IMR-90 (cell line): ENCODE data around the gene APOB. TPM values are rescaled to one million over a fixed set of nuclear protein-coding genes. Genes with fewer than 3 reads are reported as not detected.

Experiments
- ATAC-seq: fragments of 200-7000 bp; cut with Tn5 transposase; 2 replicates; pipeline ENCODE4 v1.9.1; 2020; ENCODE audit warnings: low read depth, mild to moderate bottlenecking, moderate library complexity
- BruUV-seq: library from RNA; stranded (reverse); fragments of 400-500 nt; replicated peaks from 2 replicates; lab custom pipeline; 2021; lab: Mats Ljungman, UMichigan
- CTCF ChIA-PET: fragments of 300-600 bp; formaldehyde crosslinking; extraction: SDS; loops from one replicate; lab custom pipeline; 2021; ENCODE audit warnings: antibody characterized with exemption; lab: Yijun Ruan, JAX
- POLR2A ChIA-PET: fragments of 300-600 bp; sonication (Branson Sonifier 250); formaldehyde crosslinking; loops from one replicate; lab custom pipeline; 2022; ENCODE audit warnings: antibody characterized with exemption; ENCODE audit not compliant: unreplicated experiment; lab: Charles Lee
- DNase-seq: peaks from one replicate; pipeline ENCODE4 v3.0.0; 2013
- H2AFZ ChIP-seq: replicated peaks from 2 replicates; pipeline ENCODE3; 2013; ENCODE audit warnings: low read length, mild to moderate bottlenecking; ENCODE audit not compliant: poor library complexity
- H2AK5ac ChIP-seq: 2 replicates; pipeline ENCODE4 v1.6.1; 2013; ENCODE audit warnings: low read depth, low read length, inconsistent platforms
- H2AK9ac ChIP-seq: replicated peaks from 2 replicates; pipeline ENCODE3; 2013; ENCODE audit warnings: mild to moderate bottlenecking, low read depth, low read length, moderate library complexity; ENCODE audit not compliant: poor library complexity
- H2BK120ac ChIP-seq: 2 replicates; pipeline ENCODE4 v1.6.1; 2013; ENCODE audit warnings: low read depth, low read length, inconsistent platforms
- H2BK15ac ChIP-seq: 3 replicates; pipeline ENCODE4 v1.6.1; 2013; ENCODE audit warnings: low read depth, low read length, inconsistent platforms
- H2BK20ac ChIP-seq: 2 replicates; pipeline ENCODE4 v1.6.1; 2013; ENCODE audit warnings: low read depth, mild to moderate bottlenecking, inconsistent platforms, low read length, moderate library complexity
- H2BK5ac ChIP-seq: 2 replicates; pipeline ENCODE4 v1.6.1; 2013; ENCODE audit warnings: mild to moderate bottlenecking, low read depth, low read length, inconsistent platforms; ENCODE audit not compliant: poor library complexity, severe bottlenecking
- H3K14ac ChIP-seq: replicated peaks from 2 replicates; pipeline ENCODE4 v1.6.1; 2013; ENCODE audit warnings: low read depth, low read length, inconsistent platforms
- H3K18ac ChIP-seq: 2 replicates; pipeline ENCODE4 v1.6.1; 2013; ENCODE audit warnings: low read depth, low read length, control low read depth
- H3K23ac ChIP-seq: 2 replicates; pipeline ENCODE4 v1.6.1; 2013; ENCODE audit warnings: low read depth, low read length, inconsistent platforms
- H3K27ac ChIP-seq: 2 replicates; pipeline ENCODE4 v1.5.1; 2013; ENCODE audit warnings: mild to moderate bottlenecking, control low read depth, low read length; ENCODE audit not compliant: insufficient read depth
- H3K27me3 ChIP-seq: 2 replicates; pipeline ENCODE4 v1.6.1; 2013; ENCODE audit warnings: low read length; ENCODE audit not compliant: control insufficient read depth, insufficient read depth
- H3K36me3 ChIP-seq: 2 replicates; pipeline ENCODE4 v1.6.1; 2013; ENCODE audit warnings: low read length, mixed read lengths; ENCODE audit not compliant: control insufficient read depth, insufficient read depth
- H3K4ac ChIP-seq: 2 replicates; pipeline ENCODE4 v1.6.1; 2013; ENCODE audit warnings: low read depth, low read length, inconsistent platforms
- H3K4me1 ChIP-seq: 2 replicates; pipeline ENCODE4 v1.6.1; 2013; ENCODE audit warnings: low read length, mixed read lengths; ENCODE audit not compliant: control insufficient read depth, insufficient read depth
- H3K4me2 ChIP-seq: 2 replicates; pipeline ENCODE4 v1.6.1; 2013; ENCODE audit warnings: low read depth, mild to moderate bottlenecking, control low read depth, low read length, moderate library complexity
- H3K4me3 ChIP-seq: 2 replicates; pipeline ENCODE4 v1.5.1; 2013; ENCODE audit warnings: low read depth, mild to moderate bottlenecking, control low read depth, low read length, moderate library complexity; ENCODE audit not compliant: insufficient read depth
- H3K56ac ChIP-seq: 2 replicates; pipeline ENCODE4 v1.6.1; 2013; ENCODE audit warnings: low read length, inconsistent platforms; ENCODE audit not compliant: insufficient read depth; ENCODE audit errors: extremely low read depth
- H3K79me1 ChIP-seq, 2 experiments: 2 replicates each; pipeline ENCODE4 v1.6.1; 2013; ENCODE audit warnings: low read length in 2 of 2, inconsistent platforms in 1 of 2, low read depth in 1 of 2
- H3K9ac ChIP-seq: 2 replicates; pipeline ENCODE4 v1.6.1; 2013; ENCODE audit warnings: low read depth, low read length, control low read depth
- H3K9me1 ChIP-seq: 2 replicates; pipeline ENCODE4 v1.6.1; 2013; ENCODE audit warnings: low read length, inconsistent platforms; ENCODE audit not compliant: insufficient read depth
- H3K9me3 ChIP-seq: 2 replicates; pipeline ENCODE4 v1.6.1; 2013; ENCODE audit warnings: low read length; ENCODE audit not compliant: control insufficient read depth, insufficient read depth
- H4K20me1 ChIP-seq: 2 replicates; pipeline ENCODE4 v1.6.1; 2013; ENCODE audit warnings: low read length, inconsistent platforms; ENCODE audit not compliant: insufficient read depth
- H4K5ac ChIP-seq: 2 replicates; pipeline ENCODE4 v1.6.1; 2013; ENCODE audit warnings: mild to moderate bottlenecking, low read depth, low read length, control low read depth
- H4K8ac ChIP-seq, 2 experiments: 2 replicates each; pipeline ENCODE4 v1.6.1; 2013; ENCODE audit warnings: low read depth in 2 of 2, low read length in 2 of 2, control low read depth in 1 of 2, inconsistent platforms in 1 of 2
- H4K91ac ChIP-seq: 2 replicates; pipeline ENCODE4 v1.6.1; 2013; ENCODE audit warnings: low read depth, low read length, inconsistent platforms; ENCODE audit not compliant: insufficient read depth
- BHLHE40 ChIP-seq: fragments of 150-350 bp; IDR thresholded peaks from 2 replicates; pipeline ENCODE4 v1.6.1; 2016; ENCODE audit warnings: mild to moderate bottlenecking, low read depth, low read length
- CEBPB ChIP-seq: IDR thresholded peaks from 2 replicates; pipeline ENCODE4 v1.6.1; 2012; ENCODE audit warnings: low read depth, low read length, improper control_type of control experiment
- FOS ChIP-seq: fragments of 150-350 bp; IDR thresholded peaks from 2 replicates; pipeline ENCODE4 v1.6.1; 2016; ENCODE audit warnings: low read depth, low read length
- MAFK ChIP-seq: IDR thresholded peaks from 2 replicates; pipeline ENCODE4 v1.6.1; 2012; ENCODE audit warnings: low read depth, low read length, improper control_type of control experiment
- MAZ ChIP-seq: IDR thresholded peaks from 2 replicates; pipeline ENCODE4 v1.6.1; 2012; ENCODE audit warnings: low read depth, mild to moderate bottlenecking, low read length, improper control_type of control experiment, moderate library complexity, borderline replicate concordance
- MXI1 ChIP-seq: IDR thresholded peaks from 2 replicates; pipeline ENCODE4 v1.6.1; 2012; ENCODE audit warnings: low read depth, mild to moderate bottlenecking, low read length, moderate library complexity, borderline replicate concordance
- NFE2L2 ChIP-seq: fragments of 150-350 bp; IDR thresholded peaks from 2 replicates; pipeline ENCODE4 v1.6.1; 2016; ENCODE audit warnings: low read depth, mild to moderate bottlenecking, low read length
- POLR2A ChIP-seq: IDR thresholded peaks from 2 replicates; pipeline ENCODE4 v1.6.1; 2012; ENCODE audit warnings: mild to moderate bottlenecking, low read depth, low read length
- RAD21 ChIP-seq: IDR thresholded peaks from 2 replicates; pipeline ENCODE4 v1.6.1; 2012; ENCODE audit warnings: low read length, improper control_type of control experiment
- RCOR1 ChIP-seq: IDR thresholded peaks from 2 replicates; pipeline ENCODE4 v1.6.1; 2012; ENCODE audit warnings: mild to moderate bottlenecking, low read length, improper control_type of control experiment; ENCODE audit not compliant: insufficient replicate concordance
- RFX5 ChIP-seq: IDR thresholded peaks from 2 replicates; pipeline ENCODE4 v1.8.0; 2012; ENCODE audit warnings: low read depth, mild to moderate bottlenecking, low read length, moderate library complexity
- WGBS, 2 experiments: methylation state at CpG; one replicate each; pipeline versions ENCODE4 v1.1.5 to v1.1.7; 2013; ENCODE audit warnings: missing lambda C conversion rate in 2 of 2; ENCODE audit not compliant: insufficient read length in 1 of 2; ENCODE audit errors: extremely low coverage in 2 of 2; 5-methylcytosine and 5-hydroxymethylcytosine counted together
- dilution Hi-C: fragments of 300-500 bp; cut with HindIII; formaldehyde crosslinking; loops from one replicate; pipeline ENCODE4 v1.14.3; 2018; ENCODE audit warnings: low sequenced_read_pairs; ENCODE audit not compliant: unreplicated experiment
- in situ Hi-C: fragments of 300-500 bp; cut with MboI; formaldehyde crosslinking; loops from 3 replicates; pipeline ENCODE4 v1.14.3; 2019; ENCODE audit warnings: low sequenced_read_pairs, inconsistent platforms, mixed read lengths
- intact Hi-C: fragments of 100-400 bp; cut with micrococcal nuclease; formaldehyde crosslinking; loops from 2 replicates; pipeline ENCODE4 v1.10.0; 2022
- polyA plus RNA-seq, 3 experiments: library from polyadenylated mRNA; depleted of rRNA; stranded (reverse); fragments of >200 nt; gene quantifications; 2 replicates each; pipeline ENCODE4 v1.2.3, GENCODE V29; 2012; ENCODE audit warnings: low replicate concordance in 1 of 3
- total RNA-seq: library from RNA; depleted of rRNA; stranded (reverse); fragments of >200 nt; gene quantifications from 2 replicates; pipeline ENCODE4 v1.2.3, GENCODE V29; 2012
- TF ChIP-seq, protein P1 (sequence below): conservative IDR thresholded peaks from 2 replicates; pipeline ENCODE4 v1.5.1; 2012; ENCODE audit warnings: mild to moderate bottlenecking, low read depth, low read length, improper control_type of control experiment
- TF ChIP-seq, protein P2 (sequence below): fragments of 150-350 bp; IDR thresholded peaks from 2 replicates; pipeline ENCODE4 v1.6.1; 2017; ENCODE audit warnings: mild to moderate bottlenecking, antibody characterized with exemption, low read length, low read depth
- TF ChIP-seq, protein P3 (sequence below): fragments of 150-350 bp; IDR thresholded peaks from 2 replicates; pipeline ENCODE4 v1.6.1; 2016; ENCODE audit warnings: low read depth, mild to moderate bottlenecking, low read length, moderate library complexity, borderline replicate concordance

APOB gene
- total and polyA plus RNA-seq, 2 of the 4 experiments (the other 2 are of a cell fraction), result under 0.01 TPM; not detected in 1

DNA sequence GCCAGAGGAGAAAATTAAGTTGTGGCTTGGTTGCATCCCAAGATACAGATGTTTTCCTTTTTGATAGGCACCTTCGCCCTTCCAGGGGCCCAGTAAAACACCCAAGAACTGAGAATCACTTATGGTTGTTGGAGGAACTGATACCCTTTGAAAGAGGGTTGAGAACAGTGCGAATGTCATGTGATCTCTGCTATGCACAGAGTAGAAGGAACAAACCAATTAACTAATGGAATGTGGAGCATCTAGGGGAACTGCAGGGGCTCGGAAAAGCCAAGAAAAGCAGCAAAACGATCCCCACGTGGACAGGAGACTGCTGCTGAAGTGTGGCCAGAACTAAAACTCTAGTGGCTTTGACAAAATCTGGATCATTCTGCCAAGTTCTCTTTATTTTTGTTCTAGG, 58.8 kb downstream of the APOB start:
- no peak overlapping the region for H4K8ac ChIP-seq
- ChIA-PET CTCF (no interaction called here), POLR2A (no interaction called here)
- no peak overlapping the region for H2AK9ac ChIP-seq
- no peak overlapping the region for H4K5ac ChIP-seq
- H3K4me3 ChIP-seq, result no peak overlapping the region
- H3K23ac ChIP-seq, result no peak overlapping the region
- H3K4me2 ChIP-seq, result no peak overlapping the region
- H2BK5ac ChIP-seq, result no peak overlapping the region
- DNase-seq, result no peak
- in situ Hi-C loops (no loop called here), intact Hi-C loops (no loop called here), dilution Hi-C loops (no loop called here)
- TF ChIP-seq, protein P1, sequence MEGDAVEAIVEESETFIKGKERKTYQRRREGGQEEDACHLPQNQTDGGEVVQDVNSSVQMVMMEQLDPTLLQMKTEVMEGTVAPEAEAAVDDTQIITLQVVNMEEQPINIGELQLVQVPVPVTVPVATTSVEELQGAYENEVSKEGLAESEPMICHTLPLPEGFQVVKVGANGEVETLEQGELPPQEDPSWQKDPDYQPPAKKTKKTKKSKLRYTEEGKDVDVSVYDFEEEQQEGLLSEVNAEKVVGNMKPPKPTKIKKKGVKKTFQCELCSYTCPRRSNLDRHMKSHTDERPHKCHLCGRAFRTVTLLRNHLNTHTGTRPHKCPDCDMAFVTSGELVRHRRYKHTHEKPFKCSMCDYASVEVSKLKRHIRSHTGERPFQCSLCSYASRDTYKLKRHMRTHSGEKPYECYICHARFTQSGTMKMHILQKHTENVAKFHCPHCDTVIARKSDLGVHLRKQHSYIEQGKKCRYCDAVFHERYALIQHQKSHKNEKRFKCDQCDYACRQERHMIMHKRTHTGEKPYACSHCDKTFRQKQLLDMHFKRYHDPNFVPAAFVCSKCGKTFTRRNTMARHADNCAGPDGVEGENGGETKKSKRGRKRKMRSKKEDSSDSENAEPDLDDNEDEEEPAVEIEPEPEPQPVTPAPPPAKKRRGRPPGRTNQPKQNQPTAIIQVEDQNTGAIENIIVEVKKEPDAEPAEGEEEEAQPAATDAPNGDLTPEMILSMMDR, result no peak
- TF ChIP-seq POLR2A, result no peak
- no peak for TF ChIP-seq BHLHE40
- TF ChIP-seq, protein P2, sequence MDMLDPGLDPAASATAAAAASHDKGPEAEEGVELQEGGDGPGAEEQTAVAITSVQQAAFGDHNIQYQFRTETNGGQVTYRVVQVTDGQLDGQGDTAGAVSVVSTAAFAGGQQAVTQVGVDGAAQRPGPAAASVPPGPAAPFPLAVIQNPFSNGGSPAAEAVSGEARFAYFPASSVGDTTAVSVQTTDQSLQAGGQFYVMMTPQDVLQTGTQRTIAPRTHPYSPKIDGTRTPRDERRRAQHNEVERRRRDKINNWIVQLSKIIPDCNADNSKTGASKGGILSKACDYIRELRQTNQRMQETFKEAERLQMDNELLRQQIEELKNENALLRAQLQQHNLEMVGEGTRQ, result no peak
- TF ChIP-seq RFX5, result no peak
- no peak for TF ChIP-seq MXI1
- no peak for TF ChIP-seq NFE2L2
- no peak for TF ChIP-seq CEBPB
- no peak for TF ChIP-seq MAZ
- no peak for TF ChIP-seq MAFK
- no peak for TF ChIP-seq RCOR1
- TF ChIP-seq, protein P3, sequence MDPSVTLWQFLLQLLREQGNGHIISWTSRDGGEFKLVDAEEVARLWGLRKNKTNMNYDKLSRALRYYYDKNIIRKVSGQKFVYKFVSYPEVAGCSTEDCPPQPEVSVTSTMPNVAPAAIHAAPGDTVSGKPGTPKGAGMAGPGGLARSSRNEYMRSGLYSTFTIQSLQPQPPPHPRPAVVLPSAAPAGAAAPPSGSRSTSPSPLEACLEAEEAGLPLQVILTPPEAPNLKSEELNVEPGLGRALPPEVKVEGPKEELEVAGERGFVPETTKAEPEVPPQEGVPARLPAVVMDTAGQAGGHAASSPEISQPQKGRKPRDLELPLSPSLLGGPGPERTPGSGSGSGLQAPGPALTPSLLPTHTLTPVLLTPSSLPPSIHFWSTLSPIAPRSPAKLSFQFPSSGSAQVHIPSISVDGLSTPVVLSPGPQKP, result no peak
- no peak for TF ChIP-seq FOS
- no peak for TF ChIP-seq RAD21
- H3K9me1 ChIP-seq, result no peaks in the 10 kb centered on the region
- no peak overlapping the region for H3K18ac ChIP-seq
- H3K79me1 ChIP-seq, result no peaks in the 10 kb centered on the region
- H3K56ac ChIP-seq, result no peak overlapping the region
- H3K4ac ChIP-seq, result no peak overlapping the region
- H2BK15ac ChIP-seq, result no peak overlapping the region
- H3K36me3 ChIP-seq, result no peaks in the 10 kb centered on the region
- H3K4me1 ChIP-seq, result no peaks in the 10 kb centered on the region
- no peak overlapping the region for H3K9ac ChIP-seq
- H2AK5ac ChIP-seq, result no peak overlapping the region
- no peak overlapping the region for H2AFZ ChIP-seq
- H3K27ac ChIP-seq, result no peak overlapping the region
- no peak overlapping the region for H3K14ac ChIP-seq
- no peak overlapping the region for H2BK120ac ChIP-seq
- no TSS peak for BruUV-seq
- WGBS, 2 experiments, result no CpG with 5 or more reads among the region's 5 CpGs
- H2BK20ac ChIP-seq, result no peak overlapping the region
- no peak overlapping the region for H4K91ac ChIP-seq
- ATAC-seq, result no peak
- H4K20me1 ChIP-seq, result no peaks in the 10 kb centered on the region
- H3K9me3 ChIP-seq, result no peaks in the 10 kb centered on the region
- no peaks in the 10 kb centered on the region for H3K27me3 ChIP-seq
